GM23338 (cell line): ENCODE results near the gene SLU7. TPM values are rescaled to one million over a fixed set of nuclear protein-coding genes. Genes with fewer than 3 reads are reported as not detected.

Experiments
- ATAC-seq: fragments of 200-7000 bp; cut with Tn5 transposase; 3 replicates; pipeline ENCODE4 v1.9.1; 2020
- DNase-seq: peaks from one replicate; pipeline ENCODE4 v3.0.0-alpha.2; 2015; ENCODE audit warnings: low spot score
- H2AFZ ChIP-seq: fragments of 200-600 bp; sonication (generic); 2 replicates; pipeline ENCODE4 v1.8.0; 2016; ENCODE audit warnings: antibody characterized with exemption, mild to moderate bottlenecking, moderate library complexity
- H3F3A ChIP-seq: fragments of 200-600 bp; sonication (generic); replicated peaks from 2 replicates; pipeline ENCODE4 v1.8.0; 2017; ENCODE audit warnings: antibody characterized with exemption, mixed run types, low read depth
- H3K27ac ChIP-seq: fragments of 200-600 bp; sonication (generic); 2 replicates; pipeline ENCODE4 v1.6.1; 2016; ENCODE audit warnings: low read depth
- H3K27me3 ChIP-seq: fragments of 200-600 bp; sonication (generic); 2 replicates; pipeline ENCODE4 v1.8.0; 2016; ENCODE audit warnings: mild to moderate bottlenecking, mixed run types, moderate library complexity; ENCODE audit not compliant: insufficient read depth
- H3K36me3 ChIP-seq: fragments of 200-600 bp; sonication (generic); 2 replicates; pipeline ENCODE4 v1.8.0; 2016; ENCODE audit warnings: mild to moderate bottlenecking; ENCODE audit not compliant: insufficient read depth
- H3K4me1 ChIP-seq: fragments of 200-600 bp; sonication (generic); 2 replicates; pipeline ENCODE4 v1.8.0; 2016; ENCODE audit warnings: mild to moderate bottlenecking, moderate library complexity; ENCODE audit not compliant: insufficient read depth
- H3K4me2 ChIP-seq: fragments of 200-600 bp; sonication (generic); 2 replicates; pipeline ENCODE4 v1.7.1; 2017; ENCODE audit warnings: mixed run types
- H3K4me3 ChIP-seq: fragments of 200-600 bp; sonication (generic); 2 replicates; pipeline ENCODE4 v1.6.1; 2016; ENCODE audit warnings: mixed run types
- H3K79me2 ChIP-seq: fragments of 200-600 bp; sonication (generic); replicated peaks from 2 replicates; pipeline ENCODE4 v1.8.0; 2017; ENCODE audit warnings: mild to moderate bottlenecking; ENCODE audit not compliant: insufficient read depth
- H3K9me2 ChIP-seq: fragments of 200-600 bp; sonication (generic); 2 replicates; pipeline ENCODE4 v1.8.0; 2017; ENCODE audit not compliant: insufficient read depth
- H4K20me1 ChIP-seq: fragments of 200-600 bp; sonication (generic); replicated peaks from 2 replicates; pipeline ENCODE4 v1.8.0; 2017; ENCODE audit warnings: mild to moderate bottlenecking; ENCODE audit not compliant: insufficient read depth
- H3K27ac Mint-ChIP-seq: 2 replicates; pipeline ENCODE4 v1.8.0; 2020; ENCODE audit warnings: inconsistent platforms, mild to moderate bottlenecking, moderate library complexity, mixed read lengths
- H3K27me3 Mint-ChIP-seq: 3 replicates; pipeline ENCODE4 v1.8.0; 2022; ENCODE audit warnings: low read depth, mild to moderate bottlenecking, moderate library complexity, mixed read lengths, inconsistent platforms; ENCODE audit not compliant: insufficient read depth, poor library complexity
- H3K36me3 Mint-ChIP-seq: 3 replicates; pipeline ENCODE4 v1.8.0; 2021; ENCODE audit warnings: low read depth, mild to moderate bottlenecking, inconsistent platforms, moderate library complexity, mixed read lengths
- H3K4me1 Mint-ChIP-seq: 3 replicates; pipeline ENCODE4 v1.8.0; 2020; ENCODE audit warnings: mild to moderate bottlenecking, inconsistent platforms, mixed read lengths
- H3K4me3 Mint-ChIP-seq: 3 replicates; pipeline ENCODE4 v1.8.0; 2021; ENCODE audit warnings: moderate library complexity, mild to moderate bottlenecking, inconsistent platforms, mixed read lengths
- H3K9me3 Mint-ChIP-seq: 3 replicates; pipeline ENCODE4 v1.8.0; 2020; ENCODE audit warnings: moderate library complexity, mild to moderate bottlenecking, inconsistent platforms, mixed read lengths
- EZH2 ChIP-seq: fragments of 200-600 bp; sonication (generic); IDR thresholded peaks from one replicate; pipeline ENCODE4 v1.8.0; 2017; ENCODE audit warnings: antibody characterized with exemption, mild to moderate bottlenecking, low read depth; ENCODE audit not compliant: unreplicated experiment
- EZH2phosphoT487 ChIP-seq: fragments of 200-600 bp; sonication (generic); IDR thresholded peaks from one replicate; pipeline ENCODE4 v1.8.1; 2018; ENCODE audit warnings: antibody characterized with exemption; ENCODE audit not compliant: unreplicated experiment
- ZNF114 ChIP-seq: fragments of 250-450 bp; sonication (Bioruptor Pico); IDR thresholded peaks from 2 replicates; pipeline ENCODE4 v1.5.0; 2020; ENCODE audit warnings: mild to moderate bottlenecking, moderate library complexity
- polyA plus RNA-seq: library from polyadenylated mRNA; unstranded; fragments of >200 nt; fragmentation: Nextera tagmentation; extraction: Ambion mirVana; gene quantifications from 2 replicates; pipeline ENCODE4 v1.2.1, GENCODE V29; 2016
- total RNA-seq: library from RNA; depleted of rRNA; stranded (reverse); fragments of >200 nt; shearing (Covaris generic); gene quantifications from 2 replicates; pipeline ENCODE4 v1.2.3, GENCODE V29; 2014
- TF ChIP-seq, protein P1 (sequence below): fragments of 250-450 bp; sonication (Bioruptor Pico); IDR thresholded peaks from 2 replicates; pipeline ENCODE4 v1.5.0; 2020; ENCODE audit warnings: mild to moderate bottlenecking, moderate library complexity

Gene SLU7
- total and polyA plus RNA-seq, 2 experiments from 2014 or later: 27.0 to 47.5 TPM

DNA sequence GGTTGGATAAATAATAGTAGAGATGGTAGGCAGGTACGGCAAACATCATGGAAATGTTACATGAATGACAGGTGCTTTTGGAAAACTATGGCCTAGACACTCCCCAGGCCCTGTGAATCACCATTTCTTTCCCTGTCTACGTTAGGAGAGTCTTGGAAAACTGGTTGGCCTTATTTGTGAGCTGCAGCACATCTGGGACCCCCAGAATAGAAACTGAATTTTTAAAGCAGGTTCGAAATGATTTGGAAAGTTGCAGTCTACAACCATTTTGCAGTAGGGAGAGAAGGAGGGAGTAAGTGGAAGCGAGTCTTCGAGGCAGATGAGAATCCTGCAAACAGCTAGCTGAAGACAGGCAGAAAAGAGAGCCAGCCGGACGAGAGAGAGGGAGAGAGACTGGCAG lies 61.5 kb downstream of the SLU7 start:
- H4K20me1 ChIP-seq: no peaks in the 10 kb centered on the region
- DNase-seq: no peak
- no peak overlapping the region for H3K27ac ChIP-seq
- peaks cover 4% of the 10 kb centered on the region; the same call in 1 of the 2 replicates for H3K4me1 ChIP-seq
- no peak for ATAC-seq
- no peak overlapping the region for H3K4me3 ChIP-seq
- H3K4me2 ChIP-seq: no peak overlapping the region
- no peak overlapping the region for H3K27ac Mint-ChIP-seq
- H3K9me3 Mint-ChIP-seq: no peaks in the 10 kb centered on the region
- peak overlapping the region; percentile 38; the same call in 1 of the 2 replicates for H2AFZ ChIP-seq
- H3F3A ChIP-seq: no peaks in the 10 kb centered on the region
- H3K27me3 Mint-ChIP-seq: peaks cover 6% of the 10 kb centered on the region
- H3K36me3 ChIP-seq: no peaks in the 10 kb centered on the region
- no peak for TF ChIP-seq EZH2phosphoT487
- TF ChIP-seq, protein P1, sequence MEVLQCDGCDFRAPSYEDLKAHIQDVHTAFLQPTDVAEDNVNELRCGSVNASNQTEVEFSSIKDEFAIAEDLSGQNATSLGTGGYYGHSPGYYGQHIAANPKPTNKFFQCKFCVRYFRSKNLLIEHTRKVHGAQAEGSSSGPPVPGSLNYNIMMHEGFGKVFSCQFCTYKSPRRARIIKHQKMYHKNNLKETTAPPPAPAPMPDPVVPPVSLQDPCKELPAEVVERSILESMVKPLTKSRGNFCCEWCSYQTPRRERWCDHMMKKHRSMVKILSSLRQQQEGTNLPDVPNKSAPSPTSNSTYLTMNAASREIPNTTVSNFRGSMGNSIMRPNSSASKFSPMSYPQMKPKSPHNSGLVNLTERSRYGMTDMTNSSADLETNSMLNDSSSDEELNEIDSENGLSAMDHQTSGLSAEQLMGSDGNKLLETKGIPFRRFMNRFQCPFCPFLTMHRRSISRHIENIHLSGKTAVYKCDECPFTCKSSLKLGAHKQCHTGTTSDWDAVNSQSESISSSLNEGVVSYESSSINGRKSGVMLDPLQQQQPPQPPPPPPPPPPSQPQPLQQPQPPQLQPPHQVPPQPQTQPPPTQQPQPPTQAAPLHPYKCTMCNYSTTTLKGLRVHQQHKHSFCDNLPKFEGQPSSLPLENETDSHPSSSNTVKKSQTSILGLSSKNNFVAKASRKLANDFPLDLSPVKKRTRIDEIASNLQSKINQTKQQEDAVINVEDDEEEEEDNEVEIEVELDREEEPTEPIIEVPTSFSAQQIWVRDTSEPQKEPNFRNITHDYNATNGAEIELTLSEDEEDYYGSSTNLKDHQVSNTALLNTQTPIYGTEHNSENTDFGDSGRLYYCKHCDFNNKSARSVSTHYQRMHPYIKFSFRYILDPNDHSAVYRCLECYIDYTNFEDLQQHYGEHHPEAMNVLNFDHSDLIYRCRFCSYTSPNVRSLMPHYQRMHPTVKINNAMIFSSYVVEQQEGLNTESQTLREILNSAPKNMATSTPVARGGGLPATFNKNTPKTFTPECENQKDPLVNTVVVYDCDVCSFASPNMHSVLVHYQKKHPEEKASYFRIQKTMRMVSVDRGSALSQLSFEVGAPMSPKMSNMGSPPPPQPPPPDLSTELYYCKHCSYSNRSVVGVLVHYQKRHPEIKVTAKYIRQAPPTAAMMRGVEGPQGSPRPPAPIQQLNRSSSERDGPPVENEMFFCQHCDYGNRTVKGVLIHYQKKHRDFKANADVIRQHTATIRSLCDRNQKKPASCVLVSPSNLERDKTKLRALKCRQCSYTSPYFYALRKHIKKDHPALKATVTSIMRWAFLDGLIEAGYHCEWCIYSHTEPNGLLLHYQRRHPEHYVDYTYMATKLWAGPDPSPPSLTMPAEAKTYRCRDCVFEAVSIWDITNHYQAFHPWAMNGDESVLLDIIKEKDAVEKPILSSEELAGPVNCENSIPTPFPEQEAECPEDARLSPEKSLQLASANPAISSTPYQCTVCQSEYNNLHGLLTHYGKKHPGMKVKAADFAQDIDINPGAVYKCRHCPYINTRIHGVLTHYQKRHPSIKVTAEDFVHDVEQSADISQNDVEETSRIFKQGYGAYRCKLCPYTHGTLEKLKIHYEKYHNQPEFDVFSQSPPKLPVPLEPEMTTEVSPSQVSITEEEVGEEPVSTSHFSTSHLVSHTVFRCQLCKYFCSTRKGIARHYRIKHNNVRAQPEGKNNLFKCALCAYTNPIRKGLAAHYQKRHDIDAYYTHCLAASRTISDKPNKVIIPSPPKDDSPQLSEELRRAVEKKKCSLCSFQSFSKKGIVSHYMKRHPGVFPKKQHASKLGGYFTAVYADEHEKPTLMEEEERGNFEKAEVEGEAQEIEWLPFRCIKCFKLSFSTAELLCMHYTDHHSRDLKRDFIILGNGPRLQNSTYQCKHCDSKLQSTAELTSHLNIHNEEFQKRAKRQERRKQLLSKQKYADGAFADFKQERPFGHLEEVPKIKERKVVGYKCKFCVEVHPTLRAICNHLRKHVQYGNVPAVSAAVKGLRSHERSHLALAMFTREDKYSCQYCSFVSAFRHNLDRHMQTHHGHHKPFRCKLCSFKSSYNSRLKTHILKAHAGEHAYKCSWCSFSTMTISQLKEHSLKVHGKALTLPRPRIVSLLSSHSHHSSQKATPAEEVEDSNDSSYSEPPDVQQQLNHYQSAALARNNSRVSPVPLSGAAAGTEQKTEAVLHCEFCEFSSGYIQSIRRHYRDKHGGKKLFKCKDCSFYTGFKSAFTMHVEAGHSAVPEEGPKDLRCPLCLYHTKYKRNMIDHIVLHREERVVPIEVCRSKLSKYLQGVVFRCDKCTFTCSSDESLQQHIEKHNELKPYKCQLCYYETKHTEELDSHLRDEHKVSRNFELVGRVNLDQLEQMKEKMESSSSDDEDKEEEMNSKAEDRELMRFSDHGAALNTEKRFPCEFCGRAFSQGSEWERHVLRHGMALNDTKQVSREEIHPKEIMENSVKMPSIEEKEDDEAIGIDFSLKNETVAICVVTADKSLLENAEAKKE (CRISPR knock-in tag): no peak
- no peak for TF ChIP-seq EZH2
- no peaks in the 10 kb centered on the region for H3K9me2 ChIP-seq
- no peaks in the 10 kb centered on the region for H3K79me2 ChIP-seq
- H3K4me3 Mint-ChIP-seq: no peak overlapping the region
- peaks cover 21% of the 10 kb centered on the region for H3K4me1 Mint-ChIP-seq
- H3K27me3 ChIP-seq: no peaks in the 10 kb centered on the region
- no peaks in the 10 kb centered on the region; the same call in 2 of the 3 replicates for H3K36me3 Mint-ChIP-seq

DNA sequence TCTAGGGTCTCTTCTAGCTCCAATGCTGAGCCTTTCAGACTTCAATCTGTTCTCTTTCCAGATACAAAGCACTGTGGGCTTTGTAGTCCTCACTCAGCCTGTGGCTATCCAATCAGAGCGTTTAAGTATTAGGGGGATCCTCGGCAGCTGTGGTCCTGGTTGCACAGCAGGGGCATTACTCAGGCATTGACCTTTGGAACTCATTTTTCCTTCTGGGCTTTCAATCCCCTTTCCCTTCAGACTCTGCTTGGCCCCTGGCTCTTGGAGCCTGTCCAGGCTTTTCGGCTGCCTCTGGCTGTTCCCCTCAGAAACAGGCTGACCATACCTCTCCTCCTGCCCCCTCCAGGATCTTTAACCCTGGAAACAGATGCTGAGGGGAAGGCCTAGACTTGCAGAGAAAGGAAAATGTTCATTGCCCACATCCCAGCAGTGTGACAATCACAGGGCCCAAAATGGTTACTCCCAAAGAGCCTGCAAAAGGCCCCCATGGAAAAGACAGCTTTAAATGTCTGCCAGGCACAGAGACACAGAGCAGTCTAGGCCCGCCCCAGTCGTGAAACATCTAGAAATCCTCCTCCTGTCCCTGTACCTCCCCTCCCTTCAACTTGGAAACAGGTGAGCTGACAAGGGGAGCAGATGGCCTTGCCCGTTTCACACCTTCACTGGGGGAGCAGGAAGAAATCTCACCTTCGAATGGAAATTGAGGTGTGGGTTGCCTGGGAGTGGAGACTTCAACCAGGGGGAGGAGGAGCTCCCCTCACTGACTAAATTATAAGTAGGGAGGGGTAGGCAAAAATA lies 62.1 kb downstream of the SLU7 start:
- no peaks in the 10 kb centered on the region for H3K79me2 ChIP-seq
- Mint-ChIP-seq H3K27me3 (peaks cover 6% of the 10 kb centered on the region), H3K4me1 (peaks cover 21% of the 10 kb centered on the region), H3K4me3 (no peak overlapping the region), H3K27ac (no peak overlapping the region), H3K9me3 (no peaks in the 10 kb centered on the region), H3K36me3 (no peaks in the 10 kb centered on the region; the same call in 2 of the 3 replicates)
- peak overlapping the region; percentile 38 for H2AFZ ChIP-seq
- no peak overlapping the region for H3K4me2 ChIP-seq
- no peak overlapping the region for H3K4me3 ChIP-seq
- no peaks in the 10 kb centered on the region for H4K20me1 ChIP-seq
- peaks cover 4% of the 10 kb centered on the region; the same call in 1 of the 2 replicates for H3K4me1 ChIP-seq
- no peak overlapping the region for H3K27ac ChIP-seq
- peak; percentile 25 for DNase-seq
- no peaks in the 10 kb centered on the region for H3K36me3 ChIP-seq
- H3K9me2 ChIP-seq: no peaks in the 10 kb centered on the region
- H3F3A ChIP-seq: no peaks in the 10 kb centered on the region
- peak; percentile 42 for ATAC-seq
- H3K27me3 ChIP-seq: no peaks in the 10 kb centered on the region
- TF ChIP-seq EZH2: no peak
- TF ChIP-seq, protein P1 (CRISPR knock-in tag): no peak
- no peak for TF ChIP-seq ZNF114 (CRISPR knock-in tag)
